ENCODE results near the gene REXO1.

REXO1 gene

DNA sequence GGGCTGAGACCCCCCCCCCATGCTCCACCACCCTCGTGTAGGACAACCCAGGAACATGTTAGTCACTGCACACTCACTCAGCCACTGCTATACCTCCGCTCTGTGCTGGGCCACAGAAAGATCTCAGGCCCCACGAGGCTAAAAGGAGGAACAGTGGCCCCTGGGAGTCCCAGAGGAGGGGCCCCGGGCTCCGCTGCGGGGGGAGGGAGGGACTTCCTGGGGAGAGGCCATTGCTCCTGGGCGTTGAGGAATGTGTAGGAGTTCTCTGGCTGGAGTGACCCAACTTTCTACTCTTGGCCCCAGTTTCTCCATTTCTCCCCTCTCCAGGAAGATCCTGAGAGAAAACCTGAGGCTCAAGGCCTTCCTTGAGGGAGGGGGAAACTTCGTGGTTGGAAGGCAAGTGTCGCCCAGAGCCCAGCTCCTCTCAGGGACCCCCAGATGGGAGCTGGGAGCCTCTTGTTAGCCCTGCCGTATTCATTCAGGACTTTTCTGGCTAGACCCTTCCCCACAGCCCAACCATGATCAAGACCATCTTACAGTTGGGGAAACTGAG lies 81.4 kb downstream of the REXO1 start:
- DNase-seq: no peak

DNA sequence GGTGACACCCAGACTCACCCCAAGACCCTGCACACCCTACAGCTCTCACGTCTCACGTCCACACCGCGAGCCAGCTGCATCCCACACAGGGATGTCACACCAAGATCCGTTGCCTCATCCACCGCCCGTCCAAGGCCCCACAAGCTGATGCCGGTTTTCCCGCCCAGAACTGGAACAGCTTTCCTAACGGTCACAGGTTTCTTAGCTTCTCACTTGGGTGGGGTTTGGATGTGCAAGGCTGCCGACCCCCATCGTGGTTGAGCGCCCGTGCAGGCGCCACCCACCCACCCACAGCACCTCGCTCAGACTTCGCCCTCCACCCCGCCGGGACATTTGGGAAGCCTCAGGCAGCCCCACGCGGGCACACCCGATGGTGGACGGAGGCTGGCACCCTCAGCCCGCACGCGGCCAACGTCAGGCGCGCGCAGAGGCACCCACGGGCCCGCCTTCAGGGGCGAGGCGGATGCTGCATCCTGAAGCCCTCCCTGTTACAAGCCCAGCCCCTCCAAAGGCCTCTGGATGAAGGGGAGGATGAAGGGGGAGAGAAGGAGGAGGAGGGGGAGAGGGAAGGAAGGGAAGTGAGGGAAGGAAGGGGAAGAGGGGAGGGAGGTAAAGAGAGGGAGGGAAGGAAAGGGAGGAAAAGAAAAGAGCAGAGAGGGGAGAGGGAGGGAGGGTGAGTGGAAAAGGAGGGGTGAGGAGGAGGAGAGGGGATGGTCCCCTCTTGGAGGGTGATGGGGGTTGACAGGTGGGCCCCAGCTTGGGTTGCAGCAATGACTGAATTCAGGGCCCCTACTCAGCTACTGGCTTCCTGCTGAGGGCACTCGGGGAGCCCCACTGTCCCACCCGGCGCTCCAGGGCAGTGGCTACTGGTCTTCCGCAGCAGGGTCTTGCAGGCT lies 82.1 kb downstream of the REXO1 start:
- DNase-seq: no peak

All from T-helper 2 cell (primary cell).